Sigmoid colon (tissue), 4 donors: ENCODE data around the gene UFC1.

Experiments used
- CTCF ChIP-seq, 4 experiments: fragments of 450-650 bp in 3 of 4; fragments of 200-600 bp in 1 of 4; IDR thresholded peaks; one replicate each; pipeline ENCODE4 v1.5.1; 2016 to 2019; ENCODE audit warnings: antibody characterized with exemption in 4 of 4, mild to moderate bottlenecking in 3 of 4, moderate library complexity in 2 of 4
- EP300 ChIP-seq, 4 donors: sonication (generic); formaldehyde crosslinking; IDR thresholded peaks; one replicate each; pipeline ENCODE4 v1.6.1; 2017; ENCODE audit warnings: antibody characterized with exemption in 4 of 4

GRCh38 chr1:161160671-161161145 lies 6.9 kb downstream of the UFC1 start:
- no peak for TF ChIP-seq CTCF (IDR thresholded peaks at IDR 0.05)
- no peak for TF ChIP-seq EP300 (IDR thresholded peaks at IDR 0.05)
